HG03575 (cell line): ENCODE data around the gene LZTR1.
"Not testable (repeated sequence)": the region's sequence is repeated elsewhere in the genome, so short reads cannot be mapped to it uniquely, and the experiment has no call there.

Experiments
- ATAC-seq: cut with Tn5 transposase; IDR thresholded peaks from one replicate; pipeline ENCODE4 v1.9.1; 2021; ENCODE audit not compliant: unreplicated experiment, insufficient number of reproducible peaks, low FRiP score; ENCODE audit errors: extremely low read depth

The LZTR1 gene

GRCh38 chr22:21026783-21027692 is 44.9 kb downstream of the LZTR1 start:
- ATAC-seq = no peak

- ATAC-seq = no peak
These were observed 46.5 kb downstream of the LZTR1 start for GRCh38 chr22:21028277-21029251.

- ATAC-seq = no peak
These were observed 47.5 kb downstream of the LZTR1 start for GRCh38 chr22:21029486-21030025.

GRCh38 chr22:21030032-21030431 is 47.9 kb downstream of the LZTR1 start:
- ATAC-seq = no peak

- no peak for ATAC-seq
These were observed 48.8 kb downstream of the LZTR1 start for GRCh38 chr22:21030621-21031544.

GRCh38 chr22:21031545-21032036 is 49.5 kb downstream of the LZTR1 start:
- no peak for ATAC-seq

- ATAC-seq = no peak
These were observed 50.2 kb downstream of the LZTR1 start, which contains the start of gene SLC7A4 for GRCh38 chr22:21032037-21032867. TSS of gene SLC7A4 (minus strand) at chr22:21032561. CDS start at chr22:21031812, 749 bp downstream.

- ATAC-seq = no peak
These were observed 51.0 kb downstream of the LZTR1 start for GRCh38 chr22:21032868-21033688.

GRCh38 chr22:21033895-21034294 is 51.8 kb downstream of the LZTR1 start:
- ATAC-seq = no peak

- no peak for ATAC-seq
These were observed 52.9 kb downstream of the LZTR1 start for GRCh38 chr22:21034989-21035388.

- no peak for ATAC-seq
These were observed 56.3 kb downstream of the LZTR1 start for GRCh38 chr22:21038405-21038804.

- not testable (repeated sequence) for ATAC-seq
These were observed 57.1 kb downstream of the LZTR1 start for GRCh38 chr22:21039158-21039557.

- ATAC-seq = no peak
These were observed 59.8 kb downstream of the LZTR1 start for GRCh38 chr22:21041937-21042336.

- no peak for ATAC-seq
These were observed 61.1 kb downstream of the LZTR1 start for GRCh38 chr22:21042978-21043859.

- no peak for ATAC-seq
These were observed 61.9 kb downstream of the LZTR1 start for GRCh38 chr22:21043860-21044535.
